GM12874 (cell line): ENCODE measurements around the gene MYH14.

Source experiments
- CTCF ChIP-seq: IDR thresholded peaks from 2 replicates; pipeline ENCODE4 v1.5.1; 2011; ENCODE audit warnings: low read depth, mild to moderate bottlenecking, control low read depth, low read length, moderate library complexity; ENCODE audit not compliant: insufficient read depth

The MYH14 gene

GRCh38 chr19:50263176-50263575 is 59.8 kb downstream of the MYH14 start:
- no peak for TF ChIP-seq CTCF

- TF ChIP-seq CTCF = no peak
These were observed 61.2 kb downstream of the MYH14 start for GRCh38 chr19:50264483-50265186.

- TF ChIP-seq CTCF = no peak
These were observed 62.6 kb downstream of the MYH14 start for GRCh38 chr19:50266041-50266440.

GRCh38 chr19:50266896-50267295 is 63.5 kb downstream of the MYH14 start:
- TF ChIP-seq CTCF = no peak

- TF ChIP-seq CTCF = no peak
These were observed 64.6 kb downstream of the MYH14 start for GRCh38 chr19:50268041-50268440.

- no peak for TF ChIP-seq CTCF
These were observed 65.1 kb downstream of the MYH14 start for GRCh38 chr19:50268501-50268900.

GRCh38 chr19:50269653-50270052 is 66.2 kb downstream of the MYH14 start:
- TF ChIP-seq CTCF = no peak
